Pancreas (tissue), 10 donors: Measurements from ENCODE around the gene HK1. TPM values are rescaled to one million over a fixed set of nuclear protein-coding genes. Genes with fewer than 3 reads are reported as not detected.

ENCODE experiments used
- ATAC-seq, 4 donors: fragments of 200-7000 bp; cut with Tn5 transposase; one replicate each; pipeline versions ENCODE4 v1.8.0 to v1.9.1; 2020; ENCODE audit warnings: mild to moderate bottlenecking in 4 of 4, moderate library complexity in 4 of 4
- DNase-seq, 6 donors: peaks; one replicate each; pipeline ENCODE4 v3.0.0-alpha.2; 2020
- FAIRE-seq: peaks from 2 replicates; lab custom pipeline; 2012; peaks lifted over from hg19 to GRCh38; lab: Jason Lieb, UNC
- H3K27ac ChIP-seq, 4 donors: fragments of 200-600 bp; sonication (generic); 1 replicate in 3 of 4; 2 replicates in 1 of 4; pipeline versions ENCODE4 v1.5.0 to v1.8.0; 2020
- H3K27me3 ChIP-seq, 4 donors: fragments of 200-600 bp; one replicate each; pipeline ENCODE4 v1.8.0; 2021
- H3K36me3 ChIP-seq, 3 donors: fragments of 200-600 bp; sonication (generic) in 1 of 3; one replicate each; pipeline versions ENCODE4 v1.5.0 to v1.8.0; 2020 to 2021
- H3K4me1 ChIP-seq, 3 donors: fragments of 200-600 bp; one replicate each; pipeline ENCODE4 v1.8.0; 2021
- H3K4me3 ChIP-seq, 4 donors: fragments of 200-600 bp; sonication (generic) in 2 of 4; one replicate each; pipeline versions ENCODE4 v1.5.0 to v1.8.0; 2020 to 2021
- H3K9me3 ChIP-seq, 4 donors: fragments of 200-600 bp; one replicate each; pipeline ENCODE4 v1.8.0; 2021
- CTCF ChIP-seq, 4 donors: fragments of 200-600 bp; sonication (generic) in 3 of 4; IDR thresholded peaks; one replicate each; pipeline versions ENCODE4 v1.5.0 to v1.8.0; 2021; ENCODE audit warnings: antibody characterized with exemption in 4 of 4
- WGBS, 2 donors: extraction: QIAGEN DNeasy Blood & Tissue Kit; methylation state at CpG; one replicate each; pipeline ENCODE4 v1.1.7; 2013; 5-methylcytosine and 5-hydroxymethylcytosine counted together
- intact Hi-C, 3 donors: fragments of 100-400 bp; cut with DNase I; formaldehyde crosslinking; loops; one replicate each; pipeline versions ENCODE4 v1.11.1 to v1.14.2; 2022
- polyA plus RNA-seq, 2 donors: library from polyadenylated mRNA; stranded (reverse); fragments of 200-250 nt; gene quantifications; one replicate each; pipeline ENCODE4 v1.2.3, GENCODE V29; 2013
- total RNA-seq, 6 donors: library from RNA; stranded (reverse); fragmentation: NEBNext Ultra II Directional in 4 of 6; extraction: Animal tissue kit (Norgen Biotek cat#: 25700) in 4 of 6; gene quantifications; one replicate each; pipeline versions ENCODE4 v1.2.1 to v1.2.4, GENCODE V29; 2021 to 2023
- donor health status: healthy with polysubstance abuse.
- donor health status: DM: no; HTN: no; CAD: no; lungs with moderate emphysema.
- donor health status: DM: no; HTN: no; CAD: no.
- donor health status: control.
- donor health status: control.
- donor health status: Bipolar disorder and iron deficiency.
- donor health status: DM: yes; HTN: yes; CAD: no.
- donor health status: DM: no; HTN: no; CAD: no.
- donor health status: DM: no; HTN: no; CAD: no.
- donor health status: DM: yes; HTN: yes; CAD: no.

Gene HK1
- total and polyA plus RNA-seq, 8 donors, result 6.7 to 18.1 (median 8.6) TPM

- FAIRE-seq, result no peak
- intact Hi-C loops, result loop anchor here in 2 of 3 donors (5.0 to 10.0 kb wide), 2 partner anchors 82 to 219 kb away; no protein-coding TSS in a partner anchor
- no peak overlapping the region for H3K4me3 ChIP-seq
- H3K4me1 ChIP-seq, result peaks cover 0 to 6% (median 4%) of the 10 kb centered on the region in 3 donors
- no peaks in the 10 kb centered on the region for H3K9me3 ChIP-seq
- ATAC-seq, result peak; percentile 60 to 78 (median 76)
- no peak for TF ChIP-seq CTCF (IDR thresholded peaks at IDR 0.05)
- 22 to 26% methylated on average over 5 of the region's 5 CpGs for WGBS, 2 donors
- no peaks in the 10 kb centered on the region for H3K27me3 ChIP-seq
- peak overlapping the region in 2 of 4 donors; percentile 53 for H3K27ac ChIP-seq
- DNase-seq, result no peak
- no peaks in the 10 kb centered on the region for H3K36me3 ChIP-seq
These were observed 147.4 kb downstream of the HK1 start for GRCh38 chr10:69425511-69426298.

GRCh38 chr10:69426376-69426727, 148.1 kb downstream of the HK1 start:
- 83 to 93% methylated on average over 4 of the region's 4 CpGs for WGBS, 2 donors
- Histone ChIP-seq H3K9me3 (no peaks in the 10 kb centered on the region), H3K4me3 (no peak overlapping the region), H3K27me3 (no peaks in the 10 kb centered on the region), H3K36me3 (no peaks in the 10 kb centered on the region), H3K4me1 (peaks cover 0 to 6% (median 4%) of the 10 kb centered on the region in 3 donors), H3K27ac (peak overlapping the region in 2 of 4 donors; percentile 53)
- ATAC-seq (peak in 2 of 4 donors; percentile 6 to 8), FAIRE-seq (no peak), DNase-seq (no peak)
- intact Hi-C loops, result loop anchor here in 2 of 3 donors (5.0 to 10.0 kb wide), 2 partner anchors 81 to 218 kb away; no protein-coding TSS in a partner anchor
- TF ChIP-seq CTCF (IDR thresholded peaks at IDR 0.05), result no peak

DNA sequence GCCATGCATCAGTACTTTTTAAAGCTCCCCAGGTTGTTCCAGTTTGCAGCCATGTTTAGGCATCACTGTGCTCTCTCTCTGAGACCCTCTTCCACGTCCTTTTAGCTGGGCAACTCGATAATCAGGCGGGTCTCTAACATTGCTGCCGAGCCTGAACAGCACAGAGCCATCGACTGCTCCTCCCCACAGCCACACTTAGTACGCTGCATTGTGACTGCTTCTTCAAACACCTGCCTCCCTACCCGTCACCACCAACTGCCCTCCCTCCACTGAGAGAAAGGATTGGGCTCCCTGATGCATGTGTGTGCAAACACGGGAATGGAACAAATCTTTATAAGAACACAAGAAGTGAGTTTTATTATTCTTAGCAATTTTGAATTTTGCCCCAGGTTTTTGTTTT, 149.9 kb downstream of the HK1 start:
- WGBS, 2 donors, result 37 to 39% methylated on average over 8 of the region's 8 CpGs
- Histone ChIP-seq H3K9me3 (no peaks in the 10 kb centered on the region), H3K4me3 (no peak overlapping the region), H3K4me1 (peaks cover 0 to 6% (median 4%) of the 10 kb centered on the region in 3 donors), H3K27me3 (no peaks in the 10 kb centered on the region), H3K27ac (no peak overlapping the region), H3K36me3 (no peaks in the 10 kb centered on the region)
- intact Hi-C loops, result loop anchor here in 2 of 3 donors (5.0 to 10.0 kb wide), 2 partner anchors 79 to 217 kb away; no protein-coding TSS in a partner anchor
- TF ChIP-seq CTCF (IDR thresholded peaks at IDR 0.05), result no peak
- FAIRE-seq, result no peak
- no peak for DNase-seq
- ATAC-seq, result peak in 1 of 4 donors; percentile 19

DNA sequence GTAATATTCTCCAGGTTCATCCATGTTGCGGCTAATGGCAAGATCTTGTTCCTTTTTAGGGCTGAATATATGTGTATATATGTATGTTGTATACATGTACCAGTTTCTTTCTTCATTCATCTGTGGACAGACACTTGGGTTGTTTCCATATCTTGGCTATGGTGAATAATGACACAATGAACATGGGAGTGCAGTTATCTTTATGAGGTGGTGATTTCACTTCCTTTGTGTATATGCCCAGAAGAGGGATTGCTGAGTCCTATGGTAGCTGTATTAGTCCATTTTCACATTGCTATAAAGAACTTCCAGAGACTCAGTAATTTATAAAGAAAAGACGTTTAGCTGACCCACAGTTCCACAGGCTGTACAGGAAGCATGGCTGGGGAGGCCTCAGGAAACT, 155.9 kb downstream of the HK1 start:
- no peaks in the 10 kb centered on the region for H3K27me3 ChIP-seq
- no peak for DNase-seq
- H3K36me3 ChIP-seq, result no peaks in the 10 kb centered on the region
- no peak for TF ChIP-seq CTCF (IDR thresholded peaks at IDR 0.05)
- no peak overlapping the region for H3K27ac ChIP-seq
- no peak for FAIRE-seq
- peaks cover 0 to 13% (median 0%) of the 10 kb centered on the region in 3 donors for H3K4me1 ChIP-seq
- H3K4me3 ChIP-seq, result no peak overlapping the region
- ATAC-seq, result no peak
- WGBS, 2 donors, result 69 to 72% methylated on average over 2 of the region's 2 CpGs
- H3K9me3 ChIP-seq, result no peaks in the 10 kb centered on the region
- intact Hi-C loops, result no loop called here

- no peak for TF ChIP-seq CTCF (IDR thresholded peaks at IDR 0.05)
- ATAC-seq (no peak), FAIRE-seq (no peak), DNase-seq (no peak)
- Histone ChIP-seq H3K27me3 (no peaks in the 10 kb centered on the region), H3K4me1 (peaks cover 0 to 19% (median 0%) of the 10 kb centered on the region in 3 donors), H3K9me3 (no peaks in the 10 kb centered on the region), H3K4me3 (no peak overlapping the region), H3K36me3 (no peaks in the 10 kb centered on the region), H3K27ac (no peak overlapping the region)
- intact Hi-C loops, result no loop called here
- 95 to 97% methylated on average over 11 of the region's 11 CpGs for WGBS, 2 donors
These were observed 156.6 kb downstream of the HK1 start for GRCh38 chr10:69434926-69435325.
